ENCODE results near the gene SEMA3D.
"Not testable (repeated sequence)": the region's sequence is repeated elsewhere in the genome, so short reads cannot be mapped to it uniquely, and the experiment has no call there.

Gene SEMA3D

GRCh38 chr7:85023066-85023712 lies 163.7 kb downstream of the SEMA3D start:
- DNase-seq, result peak; percentile 11

- no peak for DNase-seq
Measured at GRCh38 chr7:85022064-85022697, 164.7 kb downstream of the SEMA3D start.

- DNase-seq, result no peak
Measured at GRCh38 chr7:85021101-85021704, 165.7 kb downstream of the SEMA3D start.

GRCh38 chr7:85019778-85020177 lies 167.1 kb downstream of the SEMA3D start:
- DNase-seq, result no peak

- no peak for DNase-seq
Measured at GRCh38 chr7:85019176-85019575, 167.7 kb downstream of the SEMA3D start.

- no peak for DNase-seq
Measured at GRCh38 chr7:85018498-85018897, 168.4 kb downstream of the SEMA3D start.

- no peak for DNase-seq
Measured at GRCh38 chr7:85016286-85016685, 170.6 kb downstream of the SEMA3D start.

GRCh38 chr7:85014936-85015660 lies 171.8 kb downstream of the SEMA3D start:
- no peak for DNase-seq

GRCh38 chr7:85011127-85011526 lies 175.7 kb downstream of the SEMA3D start:
- DNase-seq, result no peak

GRCh38 chr7:85010306-85010705 lies 176.6 kb downstream of the SEMA3D start:
- DNase-seq, result no peak

- no peak for DNase-seq
Measured at GRCh38 chr7:85006754-85007153, 180.1 kb downstream of the SEMA3D start.

- DNase-seq, result no peak
Measured at GRCh38 chr7:85004402-85004801, 182.5 kb downstream of the SEMA3D start.

GRCh38 chr7:85001495-85002345 lies 185.1 kb downstream of the SEMA3D start:
- DNase-seq, result no peak

GRCh38 chr7:85000735-85001350 lies 186.0 kb downstream of the SEMA3D start:
- DNase-seq, result no peak

GRCh38 chr7:84999450-84999849 lies 187.4 kb downstream of the SEMA3D start:
- no peak for DNase-seq

GRCh38 chr7:84998665-84999064 lies 188.2 kb downstream of the SEMA3D start:
- DNase-seq, result no peak

- DNase-seq, result no peak
Measured at GRCh38 chr7:84997626-84998025, 189.2 kb downstream of the SEMA3D start.

- DNase-seq, result not testable (repeated sequence)
Measured at GRCh38 chr7:84992954-84993353, 193.9 kb downstream of the SEMA3D start.

- no peak for DNase-seq
Measured at GRCh38 chr7:84985073-84985784, 201.6 kb downstream of the SEMA3D start.

- DNase-seq, result no peak
Measured at GRCh38 chr7:84982199-84982598, 204.7 kb downstream of the SEMA3D start.

Data from activated gamma-delta T cell treated with Interleukin-2 at 50 U/mL for 16 hours (primary cell).